ENCODE results near the gene MOXD1.
A peak's percentile ranks its signal among the peaks of the same experiment; 100 is the strongest.
"Not testable (repeated sequence)": the region's sequence is repeated elsewhere in the genome, so short reads cannot be mapped to it uniquely, and the experiment has no call there.

The MOXD1 gene

DNA sequence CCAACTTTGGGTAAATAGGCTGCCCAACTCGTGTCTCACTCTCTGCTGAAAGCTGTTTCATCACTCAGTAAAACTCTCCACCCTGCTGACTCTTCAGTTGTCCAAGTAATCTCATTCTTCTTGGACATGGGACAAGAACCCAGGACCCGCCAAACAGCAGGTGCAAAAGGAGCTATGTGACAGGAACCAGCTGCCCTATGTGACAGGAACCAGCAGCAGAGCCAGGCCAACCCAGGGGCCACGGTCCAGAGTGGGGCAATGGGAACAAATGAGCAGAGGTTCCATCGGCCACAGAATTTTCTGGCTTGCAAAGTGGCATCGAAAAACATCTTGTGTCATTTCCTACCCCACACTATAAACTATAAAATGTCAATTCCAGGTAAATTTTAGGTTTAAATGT, 56.5 kb downstream of the MOXD1 start:
- DNase-seq = no peak

DNA sequence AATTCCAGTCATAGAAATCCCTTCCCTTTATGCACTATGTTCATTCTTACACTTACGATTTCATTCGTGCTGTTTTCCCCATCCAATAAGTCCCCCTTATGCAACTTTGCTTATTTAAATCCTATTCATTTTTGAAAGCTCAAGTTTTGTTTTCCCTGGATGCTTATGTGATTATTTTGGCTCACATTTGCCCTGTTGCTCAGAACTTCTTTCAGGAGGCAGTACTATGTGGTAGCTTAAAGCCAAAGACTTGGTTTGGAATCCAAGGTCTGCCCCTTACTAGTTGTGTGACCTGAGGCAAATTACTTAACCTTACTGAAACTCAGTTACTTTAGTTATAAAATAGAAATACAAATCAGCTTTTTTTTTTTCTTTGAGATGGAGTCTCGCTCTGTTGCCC, 59.6 kb downstream of the MOXD1 start:
- DNase-seq = no peak

DNA sequence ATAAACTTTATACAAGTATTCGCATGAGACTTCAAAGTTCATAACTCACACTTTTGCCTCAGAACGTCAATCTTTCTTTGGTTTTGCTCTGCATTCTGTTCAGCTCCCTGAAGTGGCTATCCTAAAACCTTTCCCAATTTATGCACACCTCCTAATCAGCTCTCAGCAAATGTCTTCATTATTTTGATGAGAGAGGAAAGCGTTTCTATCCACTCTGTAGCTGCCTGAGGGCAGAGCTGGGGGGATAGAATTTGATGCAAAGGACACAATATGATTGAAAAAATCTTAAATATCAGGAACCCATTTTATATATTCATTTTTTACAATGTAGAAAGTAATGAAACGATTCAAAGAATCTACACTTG, 66.8 kb downstream of the MOXD1 start:
- DNase-seq = no peak

DNA sequence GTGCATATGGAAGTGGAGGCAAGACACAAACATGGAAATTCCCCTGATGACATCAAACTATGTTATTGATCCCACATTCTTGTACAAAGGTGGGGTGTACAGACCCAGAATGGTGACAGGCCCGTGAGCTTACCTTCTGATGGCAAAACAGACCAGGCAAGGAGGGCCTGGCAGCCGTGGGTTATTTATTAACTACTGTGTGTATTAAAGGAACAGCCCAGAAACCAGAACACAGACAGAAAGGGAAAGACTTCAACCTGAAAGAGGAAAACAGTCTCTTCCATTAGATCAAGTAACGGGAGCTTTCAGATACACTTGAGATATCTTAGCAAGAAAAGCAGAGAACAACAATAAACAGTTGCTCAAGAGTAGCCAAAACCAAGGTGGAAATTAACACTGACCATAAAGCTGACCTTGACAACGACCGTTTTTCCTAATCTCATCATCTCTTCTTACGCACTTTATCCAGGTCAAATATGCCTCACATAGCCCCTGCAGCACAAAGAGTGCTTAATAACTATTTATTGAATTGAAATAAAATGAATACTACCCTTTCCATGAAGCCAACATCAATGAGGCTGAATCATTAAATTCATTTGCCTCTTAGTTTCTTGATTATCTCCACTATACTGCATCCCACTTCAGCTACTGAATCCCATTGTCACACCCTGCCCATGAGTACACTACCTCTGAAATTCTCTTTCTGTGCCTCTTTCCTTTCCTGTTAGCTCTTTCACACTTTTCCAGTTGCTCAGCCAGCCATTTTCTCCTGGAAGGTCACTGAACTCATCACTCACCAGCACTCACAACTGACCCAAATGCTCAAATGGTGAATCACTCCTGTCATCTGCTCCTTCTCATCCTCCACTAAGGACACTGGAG, 67.4 kb downstream of the MOXD1 start:
- no peak for DNase-seq

DNA sequence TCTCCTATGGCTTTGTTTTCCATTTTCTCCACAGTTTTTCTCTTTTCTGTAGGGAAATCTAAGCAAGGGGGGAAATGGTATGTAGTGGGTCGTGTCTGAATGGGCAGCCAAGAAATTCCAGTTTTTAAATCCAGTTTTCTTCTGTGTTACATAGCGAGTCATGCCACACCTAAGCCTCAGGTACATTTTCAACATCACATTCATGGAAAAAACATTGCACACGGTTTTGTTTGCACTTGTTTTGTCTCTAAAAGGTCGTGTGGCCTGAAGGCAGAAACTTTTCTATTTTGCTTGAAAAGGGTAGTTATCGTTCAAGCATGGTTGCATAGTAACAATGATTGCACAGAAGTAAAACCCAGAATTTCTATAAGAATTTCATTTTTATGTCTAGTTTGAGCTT, 70.5 kb downstream of the MOXD1 start:
- DNase-seq = no peak

DNA sequence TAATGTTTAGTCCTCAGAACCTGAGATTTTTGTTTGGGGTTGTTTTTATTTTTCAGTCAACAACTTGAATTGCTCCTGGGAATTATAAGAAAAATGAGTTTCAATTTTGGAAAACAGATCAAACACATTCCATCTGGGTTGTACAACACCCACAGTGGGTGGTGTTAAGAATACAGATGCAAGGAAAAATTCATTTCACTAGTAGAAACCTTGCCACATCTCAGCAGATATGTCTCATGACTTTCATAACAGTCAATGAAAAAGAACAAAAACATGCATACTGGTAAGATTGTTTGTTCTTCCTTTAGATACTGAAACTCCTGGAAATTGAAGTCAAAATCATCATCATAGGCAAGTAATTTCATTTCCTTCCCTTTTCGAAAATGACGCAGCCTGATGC, 78.9 kb downstream of the MOXD1 start:
- DNase-seq = no peak

DNA sequence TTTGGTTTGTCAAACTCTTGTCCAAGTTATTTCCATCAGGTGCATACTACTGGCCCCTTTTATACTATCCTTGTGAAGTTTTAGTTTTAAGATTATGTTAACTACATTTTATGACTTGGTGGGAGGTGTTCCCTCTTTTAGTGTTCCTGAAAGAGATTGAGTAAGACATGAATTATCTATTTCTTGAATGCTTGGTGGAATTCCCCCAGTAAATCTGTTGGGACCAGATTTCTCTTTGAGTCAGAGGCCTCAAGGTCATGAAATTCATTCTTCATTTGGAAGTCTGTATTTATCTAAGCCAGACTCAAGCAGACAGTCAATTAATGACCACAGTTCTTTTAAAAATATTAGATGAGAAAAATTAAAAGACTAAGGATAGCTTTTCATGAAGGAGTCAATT, 81.3 kb downstream of the MOXD1 start:
- DNase-seq = no peak

DNA sequence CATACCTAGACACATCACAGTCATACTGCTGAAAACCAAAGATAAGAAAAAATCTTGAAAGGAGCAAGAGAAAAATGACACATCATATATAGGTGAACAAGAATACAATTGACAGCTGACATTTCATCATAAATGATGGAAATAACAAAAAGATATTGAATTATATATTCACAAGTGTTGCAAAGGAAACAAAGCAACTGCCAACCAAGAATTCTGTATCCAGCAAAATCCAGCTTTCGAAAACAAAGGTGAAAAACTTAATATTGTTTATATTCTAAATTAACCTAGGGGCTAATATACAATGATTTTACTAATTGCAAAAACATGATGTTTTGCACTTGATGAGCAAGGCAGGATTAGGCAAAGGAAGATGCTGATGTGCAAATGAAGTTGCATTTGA, 84.3 kb downstream of the MOXD1 start:
- DNase-seq = no peak

DNA sequence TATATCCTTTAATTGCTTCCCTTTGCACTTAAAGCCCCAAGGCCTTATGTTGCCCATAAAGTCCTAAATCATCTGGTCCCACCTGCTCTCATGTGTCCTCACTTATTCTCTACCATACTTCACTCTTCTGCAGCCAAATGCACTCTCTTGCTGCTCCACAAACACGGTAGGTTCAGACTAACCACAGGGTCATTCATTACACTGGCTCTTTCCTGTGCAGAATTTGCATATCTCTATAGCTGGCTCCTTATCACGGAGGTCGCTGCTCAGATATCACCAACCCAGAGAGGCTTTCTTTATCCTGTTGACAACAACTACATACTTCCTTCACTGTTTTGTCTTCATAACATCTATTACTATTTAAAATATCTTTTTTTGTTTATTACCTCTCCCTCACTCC, 86.8 kb downstream of the MOXD1 start:
- DNase-seq = no peak

DNA sequence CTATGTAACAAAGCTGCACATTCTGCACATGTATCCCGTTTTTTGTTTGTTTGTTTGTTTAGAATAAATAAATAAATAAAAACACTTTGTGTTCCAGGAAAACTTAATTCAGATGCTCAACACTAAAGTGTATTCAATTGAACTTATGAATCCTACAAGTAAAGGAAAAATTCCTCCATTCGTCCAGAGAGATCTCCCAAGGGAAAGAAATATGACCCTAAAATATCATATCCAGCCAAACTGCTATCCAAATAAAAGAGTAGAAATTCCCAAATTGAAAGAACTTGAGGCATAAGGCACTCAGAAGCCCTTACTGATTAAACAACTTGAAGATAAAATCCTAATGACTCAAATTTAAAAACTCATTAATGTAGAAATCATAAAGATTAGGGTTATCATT, 90.4 kb downstream of the MOXD1 start:
- no peak for DNase-seq

DNA sequence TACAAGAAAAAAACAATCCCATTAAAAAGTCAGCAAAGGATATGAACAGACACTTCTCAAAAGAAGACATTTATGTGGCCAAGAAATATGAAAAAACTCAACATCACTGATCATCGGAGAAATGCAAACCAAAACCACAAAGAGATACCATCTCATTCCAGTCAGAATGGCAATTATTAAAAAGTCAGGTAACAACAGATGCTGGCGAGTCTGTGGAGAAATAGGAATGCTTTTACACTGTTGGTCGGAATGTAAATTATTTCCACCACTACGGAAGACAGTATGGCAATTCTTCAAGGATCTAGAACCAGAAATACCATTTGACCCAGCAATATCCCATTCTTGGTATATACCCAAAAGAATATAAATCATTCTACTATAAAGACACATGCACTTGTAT, 91.1 kb downstream of the MOXD1 start:
- DNase-seq = not testable (repeated sequence)

DNA sequence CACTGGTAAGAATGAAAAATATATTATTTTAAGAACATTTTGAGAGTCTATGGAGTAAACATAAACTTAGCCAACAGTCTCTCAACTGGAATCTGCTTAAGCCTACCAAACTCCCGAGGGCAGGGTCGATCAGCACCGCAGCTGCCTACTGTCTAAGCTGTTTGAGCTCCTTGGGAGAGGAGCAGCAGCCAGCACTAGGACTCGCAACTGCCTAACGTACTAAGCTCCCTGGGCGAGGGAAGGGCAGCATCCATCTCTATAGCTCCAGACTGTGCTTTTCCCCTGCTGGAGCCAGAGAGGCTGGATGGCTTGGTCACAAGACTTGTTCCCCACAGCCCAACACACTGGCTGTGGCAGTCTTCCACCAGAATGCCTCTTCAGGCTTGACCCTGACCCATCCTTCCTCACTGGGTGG, 96.4 kb downstream of the MOXD1 start:
- no peak for DNase-seq

DNA sequence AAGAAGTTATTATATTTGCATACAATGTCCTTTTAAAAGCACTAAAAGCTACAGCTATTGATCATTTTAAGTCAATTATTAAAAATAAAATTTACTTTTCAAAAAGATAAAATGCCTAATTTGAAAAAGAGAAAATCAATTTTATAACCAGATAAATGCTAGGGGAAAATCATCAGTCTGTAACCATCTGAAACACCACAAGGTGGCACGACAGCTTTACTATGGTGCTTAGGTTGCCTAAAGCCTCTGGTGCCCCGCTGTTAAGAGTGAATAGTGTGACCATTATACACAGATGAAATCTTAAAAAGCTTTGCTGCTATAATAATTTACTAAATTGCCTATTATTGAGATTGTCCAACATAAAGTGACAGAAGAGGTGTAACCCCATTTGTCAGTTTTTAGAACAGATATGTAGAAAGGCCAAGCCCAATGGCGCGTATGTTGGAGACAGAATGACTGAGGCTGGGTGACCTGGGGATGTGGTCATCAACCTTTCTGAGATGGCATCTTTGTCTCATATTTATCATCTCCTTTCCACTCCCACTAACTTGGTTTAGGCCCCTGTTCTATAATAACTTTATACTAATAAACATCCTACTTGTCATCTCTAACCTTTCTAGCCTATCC, 100.8 kb downstream of the MOXD1 start:
- DNase-seq = no peak

DNA sequence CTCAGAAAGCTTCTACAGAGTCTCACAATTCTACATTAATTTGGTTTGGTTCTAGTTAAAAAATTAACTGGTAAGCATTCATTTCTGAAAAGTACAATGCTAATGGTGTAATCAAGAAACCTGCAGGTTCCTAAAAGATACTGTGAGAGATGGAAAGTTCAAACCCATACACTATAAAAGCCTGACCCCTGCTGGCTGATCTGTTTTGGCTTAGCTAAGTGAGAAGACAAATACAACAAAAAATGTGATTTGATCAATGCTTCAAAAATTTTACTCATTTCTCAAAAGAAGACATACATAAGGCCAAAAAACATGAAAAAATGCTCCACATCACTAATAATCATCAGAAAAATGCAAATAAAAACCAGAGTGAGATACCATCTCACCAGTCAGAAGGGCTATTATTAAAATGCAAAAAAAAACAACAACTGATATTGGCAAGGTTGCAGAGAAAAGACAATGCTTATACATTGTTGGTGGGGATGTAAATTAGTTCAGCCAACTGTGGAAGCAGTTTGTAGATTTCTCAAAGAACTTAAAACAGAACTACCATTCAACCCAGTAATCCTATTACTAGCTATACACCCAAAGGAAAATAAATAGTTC, 102.8 kb downstream of the MOXD1 start:
- no peak for DNase-seq

DNA sequence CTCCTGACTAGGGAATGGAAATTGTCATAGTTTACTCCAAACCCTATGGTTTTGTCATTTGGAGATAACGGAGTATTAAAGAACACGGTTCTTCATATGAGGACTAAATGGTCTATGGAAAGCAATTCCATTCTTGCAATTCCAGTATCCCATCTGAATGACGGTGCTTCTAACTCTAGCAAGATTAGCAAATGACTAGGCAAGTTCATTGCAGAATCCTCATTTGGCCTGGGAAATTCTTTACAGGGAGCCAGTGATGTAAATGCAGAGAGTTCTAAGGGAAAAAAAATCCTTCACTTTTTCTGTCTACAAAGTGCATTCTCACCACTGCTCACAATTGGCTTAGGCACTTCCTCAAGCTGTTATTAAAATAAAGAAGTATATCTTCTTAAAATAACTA, 111.5 kb downstream of the MOXD1 start:
- DNase-seq = no peak

DNA sequence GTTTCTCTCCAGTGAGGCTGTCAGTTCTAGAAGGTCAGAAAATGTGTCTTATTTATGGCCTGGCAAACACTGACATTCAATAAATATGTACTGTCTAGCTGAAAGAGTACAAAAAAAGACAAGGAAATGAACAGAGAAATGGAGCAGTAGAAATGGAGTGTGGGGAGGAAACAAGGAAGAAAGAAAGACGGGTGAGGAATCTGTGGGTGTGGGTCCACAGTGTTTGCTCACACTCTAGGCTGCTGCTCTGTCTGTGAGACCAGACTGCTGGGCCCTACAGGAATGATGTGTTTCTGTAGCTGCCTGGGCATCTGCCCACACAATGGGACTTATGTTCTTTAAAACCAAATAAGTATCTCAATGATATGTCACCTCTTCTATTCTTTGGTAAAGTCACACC, 114.2 kb downstream of the MOXD1 start:
- no peak for DNase-seq

DNA sequence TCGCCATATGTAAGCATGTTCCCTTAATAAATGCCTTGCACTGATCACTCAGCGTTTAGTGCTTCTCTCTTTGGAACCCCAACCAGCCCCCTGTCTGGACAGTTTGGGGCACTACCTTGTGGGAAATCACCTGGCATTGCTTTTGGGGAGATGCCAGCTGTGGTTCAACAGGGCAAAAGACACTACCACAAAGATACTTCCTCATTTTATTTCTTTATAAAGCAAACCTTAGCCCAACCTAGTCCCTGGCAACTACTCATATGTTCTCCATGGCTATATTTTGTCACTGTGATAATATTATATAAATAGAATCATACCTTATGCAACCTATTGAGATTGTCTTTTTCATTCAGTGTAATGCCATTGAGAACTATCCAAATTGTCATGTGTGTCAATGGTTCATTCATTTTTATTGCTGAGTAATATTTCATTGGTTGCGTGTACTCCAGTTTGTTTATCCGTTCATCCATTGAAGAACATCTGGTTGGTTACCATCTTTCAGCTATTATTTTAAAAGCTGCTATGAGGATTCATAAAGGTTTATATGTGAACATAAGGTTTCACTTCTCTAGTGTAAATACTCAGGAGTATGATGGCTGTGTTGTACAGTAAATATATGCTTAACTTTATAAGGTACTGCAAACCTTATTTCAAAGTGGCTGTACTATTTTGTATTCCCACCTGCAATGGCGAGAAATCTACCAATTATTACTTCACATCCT, 114.8 kb downstream of the MOXD1 start:
- DNase-seq = no peak

DNA sequence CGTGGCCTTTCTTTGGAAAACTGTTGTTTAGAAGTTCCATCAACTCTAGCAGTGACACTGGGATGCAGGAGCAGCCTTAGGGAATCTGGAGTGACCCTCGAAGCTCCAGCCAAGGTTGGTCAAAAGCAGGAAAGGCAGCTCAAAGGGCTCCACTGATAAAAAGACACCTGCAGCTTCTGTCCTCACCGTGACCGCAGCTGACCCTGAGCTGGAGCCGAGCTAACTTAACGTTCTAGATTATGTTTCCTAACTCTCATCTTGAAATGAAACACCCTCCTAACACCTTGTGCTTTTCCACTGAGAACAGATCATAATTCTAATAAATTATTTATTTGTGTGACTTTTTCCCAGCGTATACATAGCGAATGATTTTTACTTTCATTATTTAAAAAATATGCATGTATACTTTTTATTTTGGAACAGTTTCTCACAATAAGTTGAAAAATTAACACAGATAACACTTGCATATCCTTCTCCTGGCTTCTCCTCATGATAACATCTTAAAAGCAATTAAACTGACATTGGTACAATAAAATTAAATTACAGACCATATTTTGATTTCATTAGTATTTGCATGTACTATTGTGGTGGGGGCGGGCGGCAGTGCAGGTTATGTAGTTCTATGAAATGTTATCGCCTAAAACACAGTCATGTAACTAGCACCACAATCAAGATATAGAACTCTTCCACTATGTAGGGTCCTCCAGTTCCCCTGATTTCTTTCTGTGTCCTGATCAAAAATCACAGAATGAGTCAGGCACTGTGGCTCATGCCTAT, 116.1 kb downstream of the MOXD1 start:
- DNase-seq = no peak

DNA sequence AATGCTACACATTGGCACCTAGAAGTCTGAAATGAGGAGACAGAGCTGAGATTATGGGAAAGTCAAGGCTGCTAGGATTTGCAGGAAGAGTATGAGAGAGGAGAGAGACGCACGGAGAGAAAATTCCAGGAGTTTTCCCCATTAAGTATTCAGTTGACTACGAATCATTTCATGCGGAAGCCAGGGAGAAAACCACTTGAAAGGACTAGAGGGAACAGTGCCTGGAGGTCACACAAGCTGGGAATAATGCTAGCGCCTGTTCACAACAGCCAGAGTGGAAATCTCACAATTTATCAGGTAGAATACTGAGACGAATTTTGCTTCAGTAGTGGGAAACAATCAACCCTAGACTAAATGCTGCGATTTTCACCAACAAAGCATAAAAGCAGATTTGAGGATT, 118.6 kb downstream of the MOXD1 start:
- DNase-seq = no peak

DNA sequence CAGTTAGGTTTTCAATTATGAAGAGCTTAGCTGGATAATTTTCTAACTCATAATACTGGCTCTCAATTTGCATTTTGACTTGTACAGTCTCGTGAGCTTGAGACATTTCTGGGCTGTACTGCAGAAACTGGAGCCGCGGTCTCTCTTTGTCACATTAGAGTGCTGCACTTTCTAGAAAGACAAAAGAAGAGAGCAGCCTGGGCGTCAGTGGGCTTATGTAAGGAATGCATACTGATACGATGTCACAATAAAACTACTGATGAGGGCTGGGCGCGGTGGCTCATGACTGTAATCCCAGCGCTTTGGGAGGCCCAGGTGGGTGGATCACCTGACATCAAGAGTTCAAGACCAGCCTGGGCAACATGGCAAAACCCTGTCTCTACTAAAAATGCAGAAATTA, 120.8 kb downstream of the MOXD1 start:
- DNase-seq = no peak

DNA sequence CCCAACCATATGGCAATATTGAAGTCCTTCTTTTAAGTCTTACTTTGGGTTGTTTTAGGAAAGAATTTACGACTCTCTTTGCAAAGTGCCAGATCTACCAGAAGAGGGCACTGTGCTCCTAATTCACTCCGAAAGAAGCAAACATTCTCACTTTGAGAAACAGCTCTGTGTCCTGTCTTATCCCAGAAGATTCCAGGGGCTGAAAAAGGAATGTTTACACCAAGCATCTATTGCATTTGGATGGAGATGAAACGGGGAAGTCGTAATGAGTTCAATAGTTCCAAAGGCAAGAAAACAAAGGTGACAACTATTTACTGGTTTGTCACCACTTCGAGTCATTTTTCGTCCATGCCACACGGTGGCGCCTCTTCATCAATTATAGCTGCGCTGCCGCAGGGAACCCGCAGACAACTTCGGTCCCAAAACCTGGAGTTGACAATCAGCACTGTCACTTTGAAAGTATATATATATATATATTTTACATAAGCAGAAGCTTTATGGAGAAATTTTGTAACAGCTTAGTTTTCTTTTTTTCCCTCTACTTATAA, 121.6 kb downstream of the MOXD1 start:
- peak; percentile 60 for DNase-seq
